ENCODE measurements around the gene CYP4F11. TPM values are rescaled to one million over a fixed set of nuclear protein-coding genes. Genes with fewer than 3 reads are reported as not detected.
A peak's percentile ranks its signal among the peaks of the same experiment; 100 is the strongest.
"Not testable (repeated sequence)": the region's sequence is repeated elsewhere in the genome, so short reads cannot be mapped to it uniquely, and the experiment has no call there.

The CYP4F11 gene
- total and polyA plus RNA-seq, 2 of the 13 experiments (the other 11 are each of a cell fraction or from before 2014, with no cell fraction given) = 7.8 to 8.4 TPM

GRCh38 chr19:15935167-15935702, 906 bp upstream of the CYP4F11 start (continued):
- TF ChIP-seq CSRNP1 (CRISPR knock-in tag; IDR thresholded peaks at IDR 0.05) (0 out of 2 replicates have a peak, but pooled peaks have one; percentile 7), EZH2 (conservative IDR thresholded peaks at IDR 0.05; ENCODE audit: low read depth, low read length) (no peak), KMT2B (CRISPR knock-in tag; IDR thresholded peaks at IDR 0.05) (peak; percentile 2; the same call in 1 of the 2 replicates)

GRCh38 chr19:15933761-15934331, 483 bp downstream of the CYP4F11 start:
- FAIRE-seq; H2AFZ ChIP-seq (ENCODE audit: low read length); H3K9me3 ChIP-seq (ENCODE audit: low read length); DNase-seq (ENCODE audit: low spot score); H4K20me1 ChIP-seq (ENCODE audit: insufficient read depth, low read length); H3K79me2 ChIP-seq (ENCODE audit: insufficient read depth, low read length); H3K27me3 ChIP-seq (ENCODE audit: control insufficient read depth in 1 of 2, insufficient read depth in 2 of 2, low read length in 2 of 2); CTCF ChIA-PET (ENCODE audit: low intra/inter-chr PET ratio, low total read pairs); intact Hi-C loops (cut with micrococcal nuclease; ENCODE audit: unreplicated experiment); H3K36me3 ChIP-seq (replicated peaks in 1 of 2; ENCODE audit: control insufficient read depth in 1 of 2, insufficient read depth in 2 of 2, low read length in 2 of 2); in situ Hi-C loops (cut with HindIII; ENCODE audit: extremely low pct_ligation_motif_present, low pct_unique_long_range_greater_than_20kb): not testable (repeated sequence)
- 0 out of 2 replicates have a peak, but pooled peaks have one; percentile 26 for TF ChIP-seq ZNF710 (CRISPR knock-in tag; IDR thresholded peaks at IDR 0.05; ENCODE audit: borderline replicate concordance)
- TF ChIP-seq TBX2 (CRISPR knock-in tag; IDR thresholded peaks at IDR 0.05; ENCODE audit: borderline replicate concordance) = 0 out of 2 replicates have a peak, but pooled peaks have one; percentile 10
- 0 out of 2 replicates have a peak, but pooled peaks have one; percentile 53 for TF ChIP-seq SNAI1 (CRISPR knock-in tag; IDR thresholded peaks at IDR 0.05; ENCODE audit: borderline replicate concordance)
- H3K4me1 ChIP-seq (ENCODE audit: insufficient read depth, low read length) = peaks cover 21% of the 10 kb centered on the region
- BruUV-seq (replicated peaks) = TSS peak; percentile 76
- ATAC-seq = peak; percentile 15
- POLR2A ChIA-PET = interaction anchor here (1.1 to 1.7 kb wide), 5 partner anchors 8 to 293 kb away, joined by 3 to 6 read pairs (median 3); partner anchors contain the start of genes CYP4F3 and FAM32A
- 38% methylated on average over 8 of the region's 12 CpGs for WGBS (ENCODE audit: low lambda C conversion rate)
- H3K4me2 ChIP-seq (ENCODE audit: low read depth, low read length) = peak overlapping the region; percentile 70
- H3K9ac ChIP-seq (ENCODE audit: insufficient read depth, low read depth, low read length) = peak overlapping the region; percentile 61
- H3K27ac ChIP-seq (ENCODE audit: extremely low read length, insufficient read depth, low read length) = peak overlapping the region; percentile 74
- H3K4me3 ChIP-seq (replicated peaks in 1 of 3; ENCODE audit: insufficient read depth in 1 of 3, low read depth in 2 of 3, low read length in 3 of 3) = peak overlapping the region; percentile 66 to 74 (median 70)

All from HepG2 (cell line).